Heart right ventricle (tissue), 16 donors: ENCODE data around the gene CHTOP. TPM values are rescaled to one million over a fixed set of nuclear protein-coding genes. Genes with fewer than 3 reads are reported as not detected.

Experiments used
- ATAC-seq, 8 donors: fragments of 200-7000 bp; cut with Tn5 transposase; one replicate each; pipeline ENCODE4 v1.9.1; 2020; ENCODE audit warnings: mild to moderate bottlenecking in 8 of 8, moderate library complexity in 8 of 8, moderate number of reproducible peaks in 1 of 8
- DNase-seq, 2 donors: peaks; one replicate each; pipeline ENCODE4 v3.0.0-alpha.2; 2020
- H3K27ac ChIP-seq, 10 donors: fragments of 200-600 bp; sonication (generic) in 2 of 10; one replicate each; pipeline versions ENCODE4 v1.5.0 to v1.8.0; 2020 to 2022; ENCODE audit warnings: mild to moderate bottlenecking in 3 of 10
- H3K27me3 ChIP-seq, 7 donors: fragments of 200-600 bp; one replicate each; pipeline ENCODE4 v1.8.0; 2021 to 2022; ENCODE audit warnings: mild to moderate bottlenecking in 2 of 7
- H3K36me3 ChIP-seq, 9 donors: fragments of 200-600 bp; sonication (generic) in 1 of 9; one replicate each; pipeline versions ENCODE4 v1.5.0 to v1.8.0; 2020 to 2022; ENCODE audit warnings: mild to moderate bottlenecking in 2 of 9
- H3K4me1 ChIP-seq, 9 donors: fragments of 200-600 bp; sonication (generic) in 1 of 9; one replicate each; pipeline versions ENCODE4 v1.5.0 to v1.8.0; 2020 to 2022; ENCODE audit warnings: mild to moderate bottlenecking in 4 of 9
- H3K4me3 ChIP-seq, 10 donors: fragments of 200-600 bp; sonication (generic) in 2 of 10; one replicate each; pipeline versions ENCODE4 v1.5.0 to v1.8.0; 2020 to 2022; ENCODE audit warnings: mild to moderate bottlenecking in 7 of 10, moderate library complexity in 2 of 10
- H3K9me3 ChIP-seq, 11 donors: fragments of 200-600 bp in 10 of 11; sonication (generic) in 2 of 11; one replicate each; pipeline versions ENCODE4 v1.5.0 to v1.8.0; 2013 to 2022; ENCODE audit warnings: mild to moderate bottlenecking in 2 of 11, control low read depth in 1 of 11, moderate library complexity in 1 of 11
- CTCF ChIP-seq, 9 donors: fragments of 200-600 bp; sonication (generic) in 2 of 9; IDR thresholded peaks; one replicate each; pipeline versions ENCODE4 v1.5.0 to v1.8.0; 2021 to 2022; ENCODE audit warnings: antibody characterized with exemption in 9 of 9, mild to moderate bottlenecking in 5 of 9, moderate library complexity in 1 of 9
- WGBS, 2 donors: extraction: QIAGEN DNeasy Blood & Tissue Kit; methylation state at CpG; one replicate each; pipeline ENCODE4 v1.1.7; 2013; ENCODE audit warnings: inconsistent platforms in 1 of 2; 5-methylcytosine and 5-hydroxymethylcytosine counted together
- intact Hi-C, 10 donors: fragments of 100-400 bp; cut with DNase I; formaldehyde crosslinking; loops; one replicate each; pipeline versions ENCODE4 v1.11.1 to v1.14.2; 2022
- polyA plus RNA-seq, 2 donors: library from polyadenylated mRNA; stranded (reverse); fragments of 200-250 nt; gene quantifications; one replicate each; pipeline ENCODE4 v1.2.3, GENCODE V29; 2013
- total RNA-seq, 10 donors: library from RNA; stranded (reverse); fragmentation: NEBNext Ultra II Directional in 3 of 10; extraction: Animal tissue kit (Norgen Biotek cat#: 25700) in 3 of 10; gene quantifications; one replicate each; pipeline versions ENCODE4 v1.2.1 to v1.2.4, GENCODE V29; 2021 to 2023
- donor health status: Arrhythmogenic right ventricular cardiomyopathy.
- donor health status: ischemic (EF 13 %, LVEDD 7.1; RV severe dilation, severe dysfunction).
- donor health status: healthy with polysubstance abuse.
- donor health status: DM: no; HTN: yes; CAD: no.
- donor health status: DM: no; HTN: no; CAD: no.
- donor health status: ischemic (EF 25% LVEDD 6.9; RV normal size, moderate dysfunction).
- donor health status: ischemic (EF 25% LVEDD 5.7; RV mildly dilated, moderate dysfunction).
- donor health status: healthy.
- donor health status: DM: yes; HTN: yes; CAD: no.
- donor health status: Ischemic cardiomyopathy.
- donor health status: ischemic (EF 35%, LVEDD 5.7; RV mildly dilated, moderate dysfunction).
- donor health status: nonischemic (EF 11% LVEDD 7.7; RV severe dilation, severe dysfunction).
- donor health status: DM: yes; HTN: yes; CAD: no.
- donor health status: PGD.
- donor health status: ischemic (EF 29% LVEDD 5.4; RV normal size, mild dysfunction).
- donor health status: nonischemic (EF 23%, LVEDD 6.1; RV moderate dilation, normal function).

Gene CHTOP
- total and polyA plus RNA-seq, 12 donors, result 61.6 to 95.5 (median 77.7) TPM

- WGBS, 2 donors, result 38 to 59% methylated on average over 3 of the region's 3 CpGs
- ATAC-seq, result peak in 3 of 8 donors; percentile 37 to 52 (median 48)
- no peak overlapping the region for H3K4me3 ChIP-seq
- H3K27ac ChIP-seq, result peak overlapping the region in 6 of 10 donors; percentile 42 to 76 (median 58)
- H3K36me3 ChIP-seq, result no peaks in the 10 kb centered on the region
- H3K4me1 ChIP-seq, result peaks cover 2 to 31% (median 19%) of the 10 kb centered on the region in 9 donors
- TF ChIP-seq CTCF (IDR thresholded peaks at IDR 0.05), result no peak
- no peaks in the 10 kb centered on the region for H3K27me3 ChIP-seq
- H3K9me3 ChIP-seq, result no peaks in the 10 kb centered on the region
- intact Hi-C loops, result loop anchor here in 1 of 10 donors (10.0 kb wide), 1 partner anchor 78 kb away; no protein-coding TSS in a partner anchor
- no peak for DNase-seq
These were observed 19.1 kb downstream of the CHTOP start for GRCh38 chr1:153652805-153653500.

GRCh38 chr1:153655333-153655732 is 21.5 kb downstream of the CHTOP start:
- Histone ChIP-seq H3K27me3 (no peaks in the 10 kb centered on the region), H3K4me3 (no peak overlapping the region), H3K36me3 (peaks cover 0 to 7% (median 6%) of the 10 kb centered on the region in 9 donors), H3K27ac (no peak overlapping the region), H3K4me1 (peaks cover 3 to 31% (median 20%) of the 10 kb centered on the region in 9 donors), H3K9me3 (no peaks in the 10 kb centered on the region)
- TF ChIP-seq CTCF (IDR thresholded peaks at IDR 0.05), result no peak
- DNase-seq, result no peak
- no peak for ATAC-seq
- intact Hi-C loops, result loop anchor here in 1 of 10 donors (10.0 kb wide), 1 partner anchor 81 kb away; no protein-coding TSS in a partner anchor
- WGBS, 2 donors, result 85 to 89% methylated on average over 3 of the region's 3 CpGs

- WGBS, 2 donors, result 2 to 3% methylated on average over 53 of the region's 53 CpGs
- H3K4me3 ChIP-seq, result peak within 1 kb of the TSS; percentile 63 to 94 (median 80)
- intact Hi-C loops, result loop anchor here in 1 of 10 donors (10.0 kb wide), 1 partner anchor 84 kb away; no protein-coding TSS in a partner anchor
These were observed 24.7 kb downstream of the CHTOP start, which contains the start of gene SNAPIN for GRCh38 chr1:153658400-153659174. Gene SNAPIN (plus strand): TSS chr1:153658703. CDS start chr1:153658744, 41 bp downstream.

More at GRCh38 chr1:153658400-153659174, 24.7 kb downstream of the CHTOP start, which contains the start of gene SNAPIN:
- Histone ChIP-seq H3K36me3 (peaks cover 0 to 39% (median 36%) of the 10 kb centered on the region in 9 donors), H3K27me3 (no peaks in the 10 kb centered on the region), H3K27ac (peak within 1 kb of the TSS; percentile 73 to 99 (median 95)), H3K9me3 (no peaks in the 10 kb centered on the region), H3K4me1 (peaks cover 0 to 20% (median 11%) of the 10 kb centered on the region in 9 donors)
- ATAC-seq (peak; percentile 96 to 98 (median 98)), DNase-seq (peak; percentile 93 to 95)
- TF ChIP-seq CTCF (IDR thresholded peaks at IDR 0.05), result peak in 7 of 9 donors; percentile 5 to 51 (median 20)
